ENCODE measurements around the gene TPX2.
"Not testable (repeated sequence)": the region's sequence is repeated elsewhere in the genome, so short reads cannot be mapped to it uniquely, and the experiment has no call there.

Gene TPX2

DNA sequence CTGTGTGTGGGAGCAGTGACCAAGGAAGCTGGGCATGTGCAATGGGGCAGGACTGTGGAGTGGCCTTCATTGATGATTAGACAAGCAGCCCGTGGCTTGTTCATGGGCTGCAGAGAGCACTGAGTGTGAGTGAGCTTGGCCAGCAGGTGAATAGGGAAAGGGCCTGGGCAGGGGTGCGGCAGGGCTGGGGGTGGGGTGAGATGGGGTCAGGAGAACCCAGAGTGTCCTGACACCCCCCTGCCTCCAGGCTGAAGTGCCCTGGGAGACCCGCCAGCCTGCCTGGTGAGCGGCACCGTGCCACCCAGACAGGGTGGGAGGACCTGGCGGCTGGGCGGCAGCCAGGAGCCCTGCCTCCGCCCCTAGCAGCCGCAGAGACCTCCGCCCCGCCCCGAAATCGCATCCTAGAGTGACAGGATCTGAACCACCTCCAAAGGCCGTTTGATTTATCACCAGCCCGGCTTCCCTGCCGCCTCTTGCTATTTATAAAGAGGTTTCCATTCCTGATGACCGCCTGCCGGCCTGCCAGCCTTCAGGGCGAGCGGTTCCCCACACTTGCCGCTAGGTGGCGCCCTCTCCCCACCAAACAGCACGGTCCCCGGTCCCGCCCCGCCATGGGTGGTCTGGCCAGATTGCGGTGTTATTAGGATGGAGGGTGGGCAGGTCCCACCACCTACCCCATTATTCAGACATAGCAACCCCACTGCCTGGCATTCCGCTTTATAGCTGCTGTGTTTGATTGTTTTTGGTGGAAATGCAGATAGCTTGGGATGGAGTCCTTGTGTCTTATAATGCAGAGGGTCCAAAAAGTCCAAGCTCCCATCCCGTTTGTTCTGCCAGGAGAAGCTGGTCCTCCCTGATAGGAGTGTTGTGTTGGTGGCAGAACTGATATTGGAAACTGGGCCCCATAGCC lies 83.6 kb downstream of the TPX2 start:
- Mint-ChIP-seq H3K27ac (no peak overlapping the region), H3K9me3 (ENCODE audit: low read depth) (no peaks in the 10 kb centered on the region), H3K4me3 (no peak overlapping the region), H3K36me3 (no peaks in the 10 kb centered on the region), H3K4me1 (ENCODE audit: low read depth) (no peaks in the 10 kb centered on the region), H3K27me3 (no peaks in the 10 kb centered on the region)

DNA sequence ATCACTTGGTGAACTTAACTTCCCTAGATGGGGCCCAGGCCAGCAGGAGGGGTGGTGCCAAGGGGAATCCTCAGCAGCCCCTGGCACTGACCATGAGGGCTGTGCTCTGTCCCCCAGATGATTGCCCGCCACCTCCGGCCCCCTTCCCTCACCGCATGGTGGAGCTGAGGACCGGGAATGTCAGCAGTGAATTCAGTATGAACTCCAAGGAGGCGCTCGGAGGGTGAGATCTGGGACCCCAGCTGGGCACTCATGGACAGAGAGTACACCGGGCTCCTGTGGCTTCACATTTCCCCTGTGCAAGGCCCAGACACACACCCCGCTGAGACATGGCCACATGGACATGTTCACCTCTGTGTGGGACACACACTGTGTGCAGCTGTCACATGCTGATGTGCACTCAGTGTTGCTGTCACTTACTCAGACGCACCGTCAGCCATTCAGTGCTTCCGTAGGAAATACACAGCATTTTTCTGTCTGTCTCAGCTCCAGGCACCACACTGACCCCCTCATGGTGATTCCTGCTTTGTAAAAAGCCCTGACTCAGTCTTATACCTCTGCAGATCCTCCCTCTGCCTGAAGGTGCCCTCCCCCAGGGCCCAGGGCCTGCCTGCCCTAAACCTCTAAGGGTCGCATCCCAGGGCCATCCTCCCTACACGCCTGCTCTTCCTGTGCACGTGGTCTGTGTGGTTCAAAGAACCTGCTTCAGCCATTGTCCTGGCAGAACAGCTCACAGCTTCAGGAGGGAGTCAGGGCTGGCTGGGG lies 84.5 kb downstream of the TPX2 start:
- H3K36me3 Mint-ChIP-seq: no peaks in the 10 kb centered on the region
- no peaks in the 10 kb centered on the region for H3K27me3 Mint-ChIP-seq
- no peak overlapping the region for H3K27ac Mint-ChIP-seq
- H3K4me1 Mint-ChIP-seq (ENCODE audit: low read depth): no peaks in the 10 kb centered on the region
- no peak overlapping the region for H3K4me3 Mint-ChIP-seq
- no peaks in the 10 kb centered on the region for H3K9me3 Mint-ChIP-seq (ENCODE audit: low read depth)

DNA sequence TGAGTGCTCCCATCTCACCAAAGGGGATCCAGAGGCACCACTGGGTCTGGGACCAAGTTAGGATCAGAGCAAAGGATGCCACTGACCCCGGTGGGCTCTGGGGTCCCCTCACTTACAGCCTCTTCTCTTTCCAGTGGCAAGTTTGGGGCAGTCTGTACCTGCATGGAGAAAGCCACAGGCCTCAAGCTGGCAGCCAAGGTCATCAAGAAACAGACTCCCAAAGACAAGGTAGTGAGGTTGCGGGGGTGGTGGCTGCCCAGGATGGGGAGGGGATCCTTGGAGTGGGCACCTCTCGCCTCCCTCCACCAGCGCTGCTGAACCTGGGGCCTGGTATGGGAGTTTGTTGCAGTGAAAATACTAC lies 85.0 kb downstream of the TPX2 start:
- Mint-ChIP-seq H3K9me3 (ENCODE audit: low read depth) (no peaks in the 10 kb centered on the region), H3K4me1 (ENCODE audit: low read depth) (no peaks in the 10 kb centered on the region), H3K27me3 (no peaks in the 10 kb centered on the region), H3K36me3 (no peaks in the 10 kb centered on the region), H3K4me3 (no peak overlapping the region), H3K27ac (no peak overlapping the region)

DNA sequence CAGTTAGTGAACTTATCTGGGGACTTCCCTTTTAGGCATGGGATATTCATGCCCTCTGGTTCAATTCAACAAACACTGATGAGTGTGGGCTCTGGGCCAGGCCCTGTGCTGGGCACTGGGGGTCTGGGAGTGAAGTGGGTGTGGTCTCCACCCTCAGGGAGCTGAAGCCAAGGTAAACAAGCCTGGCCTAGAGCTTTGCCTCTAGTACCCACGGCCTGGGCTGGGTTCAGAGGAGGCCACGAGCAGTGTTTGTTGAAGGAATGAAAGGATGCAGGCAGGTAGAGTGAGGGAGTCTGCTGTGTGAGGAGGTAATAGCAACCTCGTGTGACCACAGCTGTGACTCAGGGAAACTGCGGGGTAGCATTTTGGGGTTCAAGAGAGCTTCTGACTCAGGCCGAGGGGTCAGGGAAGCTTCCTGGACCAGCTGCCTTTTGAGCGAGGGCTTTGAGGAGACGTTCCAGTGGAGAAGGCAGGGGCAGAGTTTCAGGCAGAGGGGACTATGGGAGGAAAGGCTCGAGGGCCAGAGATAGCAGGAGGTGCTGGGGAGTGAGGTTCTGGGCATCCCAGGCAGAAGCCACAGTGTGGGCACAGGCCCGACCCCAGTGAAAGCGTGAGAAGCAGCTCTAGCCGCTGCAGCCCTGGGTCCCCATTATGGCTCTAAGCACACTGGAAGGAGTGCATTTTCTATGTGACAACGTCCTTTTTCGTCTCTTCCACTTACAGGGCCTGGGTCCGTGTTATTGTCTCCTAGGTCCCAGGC lies 85.6 kb downstream of the TPX2 start:
- no peak overlapping the region for H3K27ac Mint-ChIP-seq
- no peaks in the 10 kb centered on the region for H3K9me3 Mint-ChIP-seq (ENCODE audit: low read depth)
- H3K27me3 Mint-ChIP-seq: no peaks in the 10 kb centered on the region
- no peak overlapping the region for H3K4me3 Mint-ChIP-seq
- H3K4me1 Mint-ChIP-seq (ENCODE audit: low read depth): no peaks in the 10 kb centered on the region
- no peaks in the 10 kb centered on the region for H3K36me3 Mint-ChIP-seq

DNA sequence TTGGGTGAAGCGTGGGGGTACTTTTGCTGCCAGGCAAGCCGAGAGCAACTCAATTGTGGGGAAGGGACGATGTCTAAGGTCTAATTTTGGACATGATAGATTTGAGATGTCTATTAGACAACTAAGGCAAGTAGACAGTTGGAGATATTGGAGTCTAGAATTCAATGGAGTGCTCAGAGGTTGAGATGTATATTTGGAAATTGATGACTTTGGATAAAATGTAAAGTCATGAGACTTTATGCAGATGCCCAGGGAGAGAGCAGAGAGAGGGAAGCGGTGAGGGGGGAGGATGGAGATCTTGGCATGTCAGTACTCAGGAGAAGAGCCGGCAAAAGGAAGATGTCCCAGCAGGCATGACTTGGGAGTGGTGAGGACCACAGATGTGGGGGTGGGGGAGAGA lies 87.0 kb downstream of the TPX2 start:
- Mint-ChIP-seq H3K27ac (no peak overlapping the region), H3K27me3 (no peaks in the 10 kb centered on the region), H3K9me3 (ENCODE audit: low read depth) (no peaks in the 10 kb centered on the region), H3K4me3 (no peak overlapping the region), H3K4me1 (ENCODE audit: low read depth) (no peaks in the 10 kb centered on the region), H3K36me3 (no peaks in the 10 kb centered on the region)

DNA sequence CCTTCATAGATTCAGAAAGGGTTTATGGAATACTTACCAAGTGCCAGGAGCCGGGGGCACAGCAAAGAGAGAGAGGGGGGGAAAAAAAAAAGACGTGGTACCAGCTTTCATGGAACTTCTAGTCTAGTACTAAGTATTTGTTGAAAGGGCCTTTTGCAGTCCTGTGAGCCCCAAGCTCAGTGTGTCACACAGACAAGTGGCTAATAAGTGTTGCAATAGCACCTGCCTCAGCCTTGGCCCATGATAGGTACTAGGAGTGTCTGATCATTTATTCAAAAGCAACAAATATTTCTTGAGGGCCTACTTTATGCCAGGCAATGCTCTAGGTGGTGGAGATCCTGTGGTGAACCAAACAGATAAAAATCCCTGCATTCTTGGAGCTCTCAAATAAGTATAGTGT lies 88.0 kb downstream of the TPX2 start:
- H3K4me3 Mint-ChIP-seq: no peak overlapping the region
- H3K9me3 Mint-ChIP-seq (ENCODE audit: low read depth): no peaks in the 10 kb centered on the region
- H3K36me3 Mint-ChIP-seq: no peaks in the 10 kb centered on the region
- no peaks in the 10 kb centered on the region for H3K4me1 Mint-ChIP-seq (ENCODE audit: low read depth)
- H3K27ac Mint-ChIP-seq: no peak overlapping the region
- H3K27me3 Mint-ChIP-seq: no peaks in the 10 kb centered on the region

DNA sequence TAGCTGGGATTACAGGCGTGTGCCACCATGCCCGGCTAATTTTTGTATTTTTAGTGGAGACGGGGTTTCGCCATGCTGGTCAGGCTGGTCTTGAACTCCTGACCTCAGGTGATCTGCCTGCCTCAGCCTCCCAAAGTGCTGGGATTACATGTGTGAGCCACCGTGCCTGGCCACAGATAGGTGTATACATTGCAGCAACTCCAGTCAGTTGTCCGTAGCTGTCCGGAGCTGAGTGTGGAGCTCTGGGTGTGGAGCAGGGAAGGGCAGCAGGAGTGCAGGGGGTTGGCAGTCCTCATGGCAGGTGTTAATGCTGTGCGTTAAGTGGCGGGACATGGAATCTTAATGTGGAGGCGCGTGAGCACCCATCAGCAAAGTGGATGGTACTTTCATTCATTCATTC lies 88.9 kb downstream of the TPX2 start:
- not testable (repeated sequence) for H3K27ac Mint-ChIP-seq

DNA sequence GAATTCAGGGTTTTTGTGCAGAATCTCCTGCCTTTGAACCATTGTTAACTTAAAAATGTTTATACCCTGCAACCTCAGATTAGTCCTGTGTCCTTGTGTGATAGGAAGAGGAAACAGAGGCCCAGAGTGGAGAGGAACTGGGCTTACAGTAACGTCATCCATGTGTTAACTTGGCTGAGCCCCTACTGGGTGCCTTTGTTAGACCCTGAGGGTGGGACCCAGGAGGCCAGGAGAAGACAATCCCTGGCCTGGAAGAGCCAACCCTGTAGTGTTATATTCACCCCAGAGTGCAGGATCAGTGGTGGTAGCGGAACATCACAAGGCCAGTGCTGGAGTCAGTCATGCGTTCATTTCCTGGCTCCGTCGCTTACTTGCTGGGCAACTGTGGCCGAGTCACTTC lies 90.6 kb downstream of the TPX2 start:
- Mint-ChIP-seq H3K27ac (no peak overlapping the region), H3K36me3 (no peaks in the 10 kb centered on the region), H3K4me3 (no peak overlapping the region), H3K4me1 (ENCODE audit: low read depth) (no peaks in the 10 kb centered on the region), H3K27me3 (no peaks in the 10 kb centered on the region), H3K9me3 (ENCODE audit: low read depth) (no peaks in the 10 kb centered on the region)

More for the DNA sequence above, 88.9 kb downstream of the TPX2 start:
- H3K27me3 Mint-ChIP-seq; H3K4me1 Mint-ChIP-seq (ENCODE audit: low read depth); H3K36me3 Mint-ChIP-seq; H3K4me3 Mint-ChIP-seq; H3K9me3 Mint-ChIP-seq (ENCODE audit: low read depth): not testable (repeated sequence)

DNA sequence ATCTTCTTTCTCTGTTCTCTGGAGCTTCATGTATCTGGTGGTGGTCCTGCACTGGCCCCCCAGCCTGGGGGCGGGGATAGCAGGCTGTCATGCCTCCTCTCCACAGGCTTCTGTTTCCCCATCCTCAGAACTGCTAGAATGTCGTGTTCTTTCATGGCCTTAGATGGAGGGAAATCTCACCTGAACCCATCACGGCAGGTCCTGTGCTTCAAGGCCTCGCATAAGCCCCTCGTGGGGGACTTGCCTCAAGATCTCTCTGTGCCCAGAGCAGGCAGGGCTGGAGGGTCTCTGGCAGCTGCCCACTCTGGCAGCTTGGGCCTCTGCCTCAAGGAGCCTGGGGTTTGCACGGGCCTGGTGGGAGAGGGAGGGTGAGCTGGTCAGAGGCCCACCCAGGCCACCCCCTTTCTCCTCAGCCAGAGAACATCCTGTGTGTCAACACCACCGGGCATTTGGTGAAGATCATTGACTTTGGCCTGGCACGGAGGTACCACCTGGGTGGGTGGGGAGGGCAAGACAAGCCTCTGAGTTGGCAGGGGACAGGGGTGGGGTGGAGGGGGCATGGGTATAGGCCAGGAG lies 91.4 kb downstream of the TPX2 start:
- no peaks in the 10 kb centered on the region for H3K9me3 Mint-ChIP-seq (ENCODE audit: low read depth)
- H3K36me3 Mint-ChIP-seq: no peaks in the 10 kb centered on the region
- no peaks in the 10 kb centered on the region for H3K27me3 Mint-ChIP-seq
- no peak overlapping the region for H3K27ac Mint-ChIP-seq
- H3K4me1 Mint-ChIP-seq (ENCODE audit: low read depth): no peaks in the 10 kb centered on the region
- no peak overlapping the region for H3K4me3 Mint-ChIP-seq

DNA sequence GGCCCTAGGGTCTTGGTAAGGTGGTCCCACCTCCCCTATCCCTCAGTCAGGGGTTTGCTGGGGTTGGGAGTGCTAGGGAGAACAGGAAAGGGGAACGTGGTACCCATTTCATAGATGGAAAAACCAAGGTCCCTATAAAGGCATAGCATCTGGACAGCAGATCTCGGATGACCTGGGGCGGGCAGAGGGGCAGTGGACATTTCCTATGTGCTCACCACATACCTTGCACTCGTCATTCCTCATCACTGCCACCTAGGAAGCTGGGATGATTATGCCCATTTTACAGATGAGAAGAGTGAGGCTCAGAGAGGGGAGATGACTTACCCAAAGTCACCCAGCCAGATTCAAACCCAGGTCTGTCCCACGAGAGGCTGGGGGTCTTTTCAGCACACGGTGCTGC lies 92.1 kb downstream of the TPX2 start:
- H3K36me3 Mint-ChIP-seq: no peaks in the 10 kb centered on the region
- H3K4me3 Mint-ChIP-seq: no peak overlapping the region
- no peaks in the 10 kb centered on the region for H3K9me3 Mint-ChIP-seq (ENCODE audit: low read depth)
- no peak overlapping the region for H3K27ac Mint-ChIP-seq
- no peaks in the 10 kb centered on the region for H3K27me3 Mint-ChIP-seq
- no peaks in the 10 kb centered on the region for H3K4me1 Mint-ChIP-seq (ENCODE audit: low read depth)

DNA sequence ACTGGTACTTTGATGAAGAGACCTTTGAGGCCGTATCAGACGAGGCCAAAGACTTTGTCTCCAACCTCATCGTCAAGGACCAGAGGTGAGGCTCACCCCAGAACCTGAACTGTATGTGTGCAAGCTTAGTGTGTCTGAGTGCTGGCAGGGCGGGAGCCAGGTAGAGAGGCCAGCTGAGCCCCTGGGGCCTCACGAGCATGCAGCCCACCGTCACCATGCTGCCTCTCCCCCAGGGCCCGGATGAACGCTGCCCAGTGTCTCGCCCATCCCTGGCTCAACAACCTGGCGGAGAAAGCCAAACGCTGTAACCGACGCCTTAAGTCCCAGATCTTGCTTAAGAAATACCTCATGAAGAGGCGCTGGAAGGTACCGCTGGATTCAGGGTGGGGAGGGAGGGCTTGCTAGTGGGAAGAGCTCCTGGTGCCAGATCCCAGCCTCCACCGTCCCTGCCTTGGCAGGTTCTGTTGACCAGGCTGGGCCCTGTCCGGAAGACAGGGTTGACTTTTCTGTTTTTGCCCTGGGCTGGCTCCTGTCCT lies 92.7 kb downstream of the TPX2 start:
- no peaks in the 10 kb centered on the region for H3K36me3 Mint-ChIP-seq
- no peaks in the 10 kb centered on the region for H3K27me3 Mint-ChIP-seq
- no peak overlapping the region for H3K4me3 Mint-ChIP-seq
- H3K4me1 Mint-ChIP-seq (ENCODE audit: low read depth): no peaks in the 10 kb centered on the region
- no peaks in the 10 kb centered on the region for H3K9me3 Mint-ChIP-seq (ENCODE audit: low read depth)
- H3K27ac Mint-ChIP-seq: no peak overlapping the region

DNA sequence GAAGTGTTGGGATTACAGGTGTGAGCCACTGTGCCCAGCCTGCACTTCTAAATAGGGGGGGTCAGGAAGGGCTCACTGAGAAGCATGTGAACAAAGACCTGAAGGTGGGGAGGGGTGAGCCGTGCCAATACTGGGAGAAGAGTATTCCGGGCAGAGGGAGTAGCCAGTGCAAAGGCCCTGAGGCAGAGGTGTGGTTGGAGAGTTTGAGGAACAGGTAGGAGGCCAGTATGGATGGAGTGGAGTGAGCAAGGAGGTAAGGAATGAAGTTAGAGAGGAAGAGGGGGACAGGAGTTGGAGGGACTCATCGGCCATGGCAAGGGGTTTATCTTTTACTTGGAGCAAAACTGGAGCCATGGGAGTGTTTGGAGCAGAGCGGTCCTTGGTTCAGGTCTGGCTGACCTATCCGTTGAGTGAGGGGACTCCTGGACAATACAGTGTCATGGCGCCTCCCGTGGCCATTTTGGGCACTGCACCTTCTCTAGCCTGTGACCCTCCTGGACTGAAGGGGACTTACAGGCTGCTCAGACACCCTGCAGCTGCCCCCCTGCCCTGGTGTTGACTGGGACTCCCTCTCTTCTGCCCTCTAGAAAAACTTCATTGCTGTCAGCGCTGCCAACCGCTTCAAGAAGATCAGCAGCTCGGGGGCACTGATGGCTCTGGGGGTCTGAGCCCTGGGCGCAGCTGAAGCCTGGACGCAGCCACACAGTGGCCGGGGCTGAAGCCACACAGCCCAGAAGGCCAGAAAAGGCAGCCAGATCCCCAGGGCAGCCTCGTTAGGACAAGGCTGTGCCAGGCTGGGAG lies 94.2 kb downstream of the TPX2 start:
- no peak overlapping the region for H3K27ac Mint-ChIP-seq
- H3K27me3 Mint-ChIP-seq: no peaks in the 10 kb centered on the region
- H3K36me3 Mint-ChIP-seq: no peaks in the 10 kb centered on the region
- no peak overlapping the region for H3K4me3 Mint-ChIP-seq
- no peaks in the 10 kb centered on the region for H3K9me3 Mint-ChIP-seq (ENCODE audit: low read depth)
- no peaks in the 10 kb centered on the region for H3K4me1 Mint-ChIP-seq (ENCODE audit: low read depth)

DNA sequence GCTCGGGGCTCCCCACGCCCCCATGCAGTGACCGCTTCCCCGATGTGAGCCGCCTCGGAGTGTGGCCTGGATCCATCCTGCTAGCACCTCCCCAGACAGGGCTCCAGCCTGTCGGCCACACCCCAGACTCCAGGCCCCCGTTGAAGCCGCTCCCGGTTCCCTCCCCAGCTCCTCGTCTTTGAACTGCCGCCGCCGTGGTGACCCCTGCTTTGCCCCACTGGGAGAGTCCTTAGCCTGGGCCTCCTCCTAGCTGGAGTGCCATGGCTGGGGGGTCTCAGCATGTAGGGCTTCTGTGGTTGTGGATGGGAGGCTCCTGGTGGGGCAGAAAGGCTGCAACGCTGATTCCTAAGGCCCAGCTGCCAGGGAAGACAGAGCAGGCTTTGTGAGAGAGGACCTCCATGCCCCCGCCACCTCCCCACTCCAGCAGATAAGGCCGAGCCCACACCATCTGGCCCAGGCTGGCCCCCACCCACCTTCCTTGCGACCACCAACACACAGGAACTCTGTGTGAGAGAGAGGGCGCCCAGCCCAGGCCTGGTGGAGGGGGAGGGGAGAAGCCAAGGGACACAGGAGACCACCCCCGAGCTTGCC lies 94.9 kb downstream of the TPX2 start:
- Mint-ChIP-seq H3K27ac (no peak overlapping the region), H3K9me3 (ENCODE audit: low read depth) (no peaks in the 10 kb centered on the region), H3K36me3 (no peaks in the 10 kb centered on the region), H3K27me3 (no peaks in the 10 kb centered on the region), H3K4me3 (no peak overlapping the region), H3K4me1 (ENCODE audit: low read depth) (no peaks in the 10 kb centered on the region)

DNA sequence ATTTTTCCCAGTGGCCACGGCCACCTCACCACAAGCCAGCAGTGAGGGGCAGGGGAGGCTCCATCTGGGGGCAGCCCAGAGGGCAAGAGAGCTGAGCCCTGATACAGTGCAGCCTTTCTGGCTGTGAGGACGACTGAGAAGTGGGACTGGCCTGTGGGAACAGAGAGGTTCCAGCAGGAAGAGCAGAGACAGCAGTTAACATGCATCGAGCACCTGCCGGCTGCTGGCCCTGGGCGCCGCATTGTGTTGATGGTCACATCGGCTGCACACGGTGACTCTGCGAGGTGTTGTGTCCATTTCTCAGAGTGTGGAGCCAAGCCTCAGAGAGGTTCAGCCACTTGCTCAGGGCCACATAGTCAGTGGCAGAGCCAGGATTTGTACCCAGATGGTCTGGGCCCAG lies 96.5 kb downstream of the TPX2 start:
- Mint-ChIP-seq H3K9me3 (ENCODE audit: low read depth) (no peaks in the 10 kb centered on the region), H3K36me3 (no peaks in the 10 kb centered on the region), H3K27me3 (no peaks in the 10 kb centered on the region), H3K4me3 (no peak overlapping the region), H3K27ac (no peak overlapping the region), H3K4me1 (ENCODE audit: low read depth) (no peaks in the 10 kb centered on the region)
